GM12891 (cell line): Measurements from ENCODE around the gene RARB. TPM values are rescaled to one million over a fixed set of nuclear protein-coding genes. Genes with fewer than 3 reads are reported as not detected.

Experiments used
- DNase-seq: peaks from one replicate; pipeline ENCODE4 v3.0.0; 2011; ENCODE audit warnings: low spot score; ENCODE audit not compliant: insufficient read length
- FAIRE-seq: peaks from 2 replicates; lab custom pipeline; 2011; peaks lifted over from hg19 to GRCh38; lab: Jason Lieb, UNC
- PAX5 ChIP-seq: IDR thresholded peaks from 2 replicates; pipeline ENCODE4 v1.6.1; 2011; ENCODE audit warnings: low read length, moderate library complexity, mild to moderate bottlenecking; ENCODE audit not compliant: insufficient read depth, severe bottlenecking
- POLR2A ChIP-seq: IDR thresholded peaks from 2 replicates; pipeline ENCODE4 v1.6.1; 2011; ENCODE audit warnings: low read depth, low read length, control low read depth
- POLR2AphosphoS5 ChIP-seq: IDR thresholded peaks from 2 replicates; pipeline ENCODE4 v1.6.1; 2011; ENCODE audit warnings: low read depth, low read length, control low read depth
- POU2F2 ChIP-seq: IDR thresholded peaks from 2 replicates; pipeline ENCODE4 v1.6.1; 2011; ENCODE audit warnings: low read depth, mild to moderate bottlenecking, control low read depth, low read length, moderate library complexity
- SPI1 ChIP-seq: IDR thresholded peaks from 2 replicates; pipeline ENCODE4 v1.6.1; 2011; ENCODE audit warnings: low read depth, low read length, control low read depth
- TAF1 ChIP-seq: IDR thresholded peaks from 2 replicates; pipeline ENCODE4 v1.6.1; 2011; ENCODE audit warnings: low read depth, low read length, control low read depth
- polyA plus RNA-seq: library from polyadenylated mRNA; unstranded; fragments of >200 nt; gene quantifications from one replicate; pipeline ENCODE4 v1.2.1, GENCODE V29; 2012; ENCODE audit warnings: low read depth, missing spikeins, inconsistent platforms; ENCODE audit not compliant: missing spikeins

RARB gene
- not detected for polyA plus RNA-seq

DNA sequence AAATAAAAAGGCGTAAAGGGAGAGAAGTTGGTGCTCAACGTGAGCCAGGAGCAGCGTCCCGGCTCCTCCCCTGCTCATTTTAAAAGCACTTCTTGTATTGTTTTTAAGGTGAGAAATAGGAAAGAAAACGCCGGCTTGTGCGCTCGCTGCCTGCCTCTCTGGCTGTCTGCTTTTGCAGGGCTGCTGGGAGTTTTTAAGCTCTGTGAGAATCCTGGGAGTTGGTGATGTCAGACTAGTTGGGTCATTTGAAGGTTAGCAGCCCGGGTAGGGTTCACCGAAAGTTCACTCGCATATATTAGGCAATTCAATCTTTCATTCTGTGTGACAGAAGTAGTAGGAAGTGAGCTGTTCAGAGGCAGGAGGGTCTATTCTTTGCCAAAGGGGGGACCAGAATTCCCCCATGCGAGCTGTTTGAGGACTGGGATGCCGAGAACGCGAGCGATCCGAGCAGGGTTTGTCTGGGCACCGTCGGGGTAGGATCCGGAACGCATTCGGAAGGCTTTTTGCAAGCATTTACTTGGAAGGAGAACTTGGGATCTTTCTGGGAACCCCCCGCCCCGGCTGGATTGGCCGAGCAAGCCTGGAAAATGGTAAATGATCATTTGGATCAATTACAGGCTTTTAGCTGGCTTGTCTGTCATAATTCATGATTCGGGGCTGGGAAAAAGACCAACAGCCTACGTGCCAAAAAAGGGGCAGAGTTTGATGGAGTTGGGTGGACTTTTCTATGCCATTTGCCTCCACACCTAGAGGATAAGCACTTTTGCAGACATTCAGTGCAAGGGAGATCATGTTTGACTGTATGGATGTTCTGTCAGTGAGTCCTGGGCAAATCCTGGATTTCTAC lies at the start of gene RARB:
TSS of gene RARB (plus strand) at position 322 of the 847 bp plus-strand sequence. CDS start at position 791, 469 bp downstream.
- DNase-seq: no peak
- no peak for TF ChIP-seq POLR2AphosphoS5
- TF ChIP-seq POLR2A: no peak
- no peak for TF ChIP-seq SPI1
- TF ChIP-seq TAF1: no peak
- no peak for TF ChIP-seq POU2F2
- TF ChIP-seq PAX5: no peak
- FAIRE-seq: no peak

DNA sequence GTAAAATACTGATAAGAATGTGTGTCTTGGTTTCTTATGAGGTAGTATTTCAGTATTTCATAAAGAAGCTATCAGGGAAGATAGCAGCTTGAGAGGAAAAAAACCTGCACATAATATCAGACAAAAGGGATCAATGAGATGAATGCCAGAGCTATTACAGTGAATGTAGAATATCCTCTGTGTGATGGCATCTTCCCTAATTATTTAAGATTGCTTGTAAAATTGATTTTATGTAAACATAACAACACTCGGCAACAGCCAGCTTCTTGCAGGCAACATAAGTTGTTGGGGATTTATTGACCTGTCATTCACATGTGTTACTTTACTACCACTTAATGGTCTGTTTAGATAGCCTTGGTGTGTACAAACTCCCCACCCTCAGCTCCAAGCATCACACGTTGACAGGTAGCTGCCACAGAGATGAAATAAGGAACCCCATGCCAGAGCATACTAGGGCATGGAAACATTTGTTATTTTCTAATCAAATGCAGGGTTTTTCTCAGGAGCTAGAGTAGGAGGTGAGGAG lies 49.2 kb upstream of the RARB start:
- FAIRE-seq: no peak
- no peak for TF ChIP-seq PAX5
- no peak for TF ChIP-seq POLR2AphosphoS5
- no peak for TF ChIP-seq POLR2A
- no peak for TF ChIP-seq POU2F2
- TF ChIP-seq SPI1: no peak
- TF ChIP-seq TAF1: no peak
- DNase-seq: no peak

DNA sequence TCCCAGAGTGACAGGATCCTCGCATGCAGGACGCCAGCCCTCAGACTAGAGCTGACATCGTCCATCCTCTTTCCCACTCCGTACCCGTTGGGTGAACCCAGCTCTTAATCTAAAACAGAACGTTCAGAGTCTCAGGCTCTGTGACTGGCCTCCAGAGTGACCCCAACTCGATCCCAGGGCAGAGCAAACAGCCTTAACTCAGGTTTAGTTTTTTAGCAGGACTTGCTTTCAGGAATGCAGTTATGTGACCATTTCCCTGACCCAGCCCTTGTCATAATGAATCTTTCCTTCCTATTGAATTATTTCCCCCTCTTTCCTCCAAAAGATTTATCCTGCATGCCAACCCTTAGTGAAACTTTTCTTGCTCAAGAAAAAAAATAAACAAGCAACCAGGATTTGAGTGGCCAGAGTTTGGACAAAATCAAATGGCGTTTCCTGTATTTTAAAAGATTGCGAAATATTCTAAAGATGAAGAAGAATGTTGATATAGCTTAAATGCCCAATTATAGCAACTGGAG lies 47.8 kb upstream of the RARB start:
- FAIRE-seq (no peak), DNase-seq (no peak)
- no peak for TF ChIP-seq POLR2AphosphoS5

DNA sequence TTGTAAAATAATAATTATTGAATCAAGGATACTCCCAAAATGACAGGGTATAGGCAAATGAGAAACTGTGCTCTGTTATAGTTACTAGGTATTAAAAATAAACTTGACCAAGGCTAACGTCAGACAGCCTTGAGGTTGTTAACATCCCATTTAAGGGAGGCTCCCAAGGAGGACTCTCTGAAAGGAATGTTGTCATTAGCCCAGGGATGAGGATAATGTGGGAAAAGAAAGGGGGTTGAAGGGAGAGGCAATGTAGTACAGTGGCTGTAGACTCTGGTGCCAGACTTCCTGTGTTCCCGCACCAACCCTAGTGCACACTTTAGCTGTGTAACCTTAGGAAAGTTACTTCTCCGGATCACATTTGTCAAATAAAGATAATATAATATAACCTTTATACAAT lies 47.0 kb upstream of the RARB start:
- TF ChIP-seq TAF1: no peak
- no peak for FAIRE-seq
- DNase-seq: no peak

DNA sequence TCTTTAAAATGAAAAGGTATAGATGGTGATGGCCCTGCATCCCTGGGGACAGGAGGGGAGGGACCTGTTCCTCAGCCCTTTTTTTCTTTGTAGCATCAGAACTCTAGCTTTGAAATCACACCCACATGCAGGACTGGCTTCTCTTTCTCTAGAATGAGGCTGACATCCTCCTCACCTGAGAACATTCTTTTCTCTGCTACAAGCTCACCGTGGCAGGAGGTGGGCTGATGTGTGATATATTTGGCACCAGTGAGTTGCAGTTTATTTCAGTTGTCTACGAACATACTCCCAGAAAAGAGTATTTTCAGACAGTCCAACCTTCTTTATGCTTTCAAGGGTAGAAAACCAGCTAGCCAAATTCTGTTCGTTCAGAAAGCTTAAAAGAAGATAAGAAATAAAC lies 43.6 kb upstream of the RARB start:
- FAIRE-seq (no peak), DNase-seq (no peak)
- no peak for TF ChIP-seq POLR2A
- no peak for TF ChIP-seq POU2F2
- TF ChIP-seq PAX5: no peak
- TF ChIP-seq SPI1: no peak
- TF ChIP-seq TAF1: no peak
- TF ChIP-seq POLR2AphosphoS5: no peak

DNA sequence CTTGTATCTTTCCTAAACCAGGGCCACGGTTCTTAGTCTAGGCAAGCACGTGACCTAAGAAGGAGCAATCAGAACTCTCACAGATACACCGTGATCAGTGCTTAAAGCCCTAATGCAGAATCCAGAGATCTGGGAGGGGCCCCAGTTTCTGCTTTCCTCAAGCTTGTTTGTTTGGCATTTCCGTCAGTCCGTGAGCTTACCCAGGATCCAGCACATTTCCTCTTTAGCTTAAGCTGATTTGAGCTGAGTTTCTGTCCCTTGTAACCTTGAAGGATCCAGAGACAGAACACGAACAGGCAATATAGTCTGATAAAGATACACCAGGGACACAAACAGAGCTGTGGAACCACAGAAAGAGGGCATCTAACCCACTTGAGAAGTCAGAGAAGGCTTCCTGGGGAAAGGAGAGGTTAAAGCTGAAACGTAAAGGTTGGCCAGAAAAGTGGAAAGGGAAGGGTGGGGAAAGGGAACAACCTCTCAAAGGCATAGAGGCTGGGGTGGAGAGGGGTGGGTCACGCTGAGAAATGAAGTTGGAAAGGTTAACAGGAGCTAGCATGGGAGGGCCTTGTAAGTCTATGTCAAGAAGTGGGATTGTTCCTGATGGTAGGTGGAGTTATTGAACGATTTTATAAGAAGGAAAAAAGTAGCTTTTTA lies 42.1 kb upstream of the RARB start:
- TF ChIP-seq PAX5: no peak
- TF ChIP-seq POU2F2: no peak
- TF ChIP-seq POLR2A: no peak
- no peak for TF ChIP-seq SPI1
- TF ChIP-seq TAF1: no peak
- TF ChIP-seq POLR2AphosphoS5: no peak
- FAIRE-seq: no peak
- no peak for DNase-seq

DNA sequence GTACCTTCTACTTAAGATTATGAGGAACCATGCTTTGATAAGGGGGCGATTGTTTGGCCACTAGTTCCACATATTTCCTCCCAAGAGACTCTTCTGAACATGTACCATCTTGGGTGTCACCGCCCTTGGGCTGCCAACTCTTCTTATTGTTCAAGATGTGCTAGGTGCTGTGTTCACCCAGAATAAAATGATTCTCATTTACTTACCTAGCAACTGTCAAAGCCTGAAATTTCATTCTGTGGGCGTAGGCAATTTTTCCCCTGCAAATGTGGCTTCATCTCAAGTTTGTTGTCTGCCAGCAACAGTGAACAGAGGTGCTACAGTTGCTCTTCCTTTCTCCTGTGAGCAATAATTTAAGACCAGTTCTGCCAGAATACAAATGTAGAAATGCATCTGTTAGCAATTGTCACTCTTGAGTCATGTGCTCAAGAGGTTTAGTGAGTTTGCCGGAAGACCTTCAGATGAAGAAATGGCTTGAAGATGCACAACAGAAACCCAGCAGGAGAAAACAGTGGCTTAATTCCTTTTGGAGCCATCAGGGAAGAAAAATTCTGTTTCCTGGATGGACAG lies 41.3 kb upstream of the RARB start:
- DNase-seq (no peak), FAIRE-seq (no peak)
- no peak for TF ChIP-seq POLR2AphosphoS5
- TF ChIP-seq POU2F2: no peak

DNA sequence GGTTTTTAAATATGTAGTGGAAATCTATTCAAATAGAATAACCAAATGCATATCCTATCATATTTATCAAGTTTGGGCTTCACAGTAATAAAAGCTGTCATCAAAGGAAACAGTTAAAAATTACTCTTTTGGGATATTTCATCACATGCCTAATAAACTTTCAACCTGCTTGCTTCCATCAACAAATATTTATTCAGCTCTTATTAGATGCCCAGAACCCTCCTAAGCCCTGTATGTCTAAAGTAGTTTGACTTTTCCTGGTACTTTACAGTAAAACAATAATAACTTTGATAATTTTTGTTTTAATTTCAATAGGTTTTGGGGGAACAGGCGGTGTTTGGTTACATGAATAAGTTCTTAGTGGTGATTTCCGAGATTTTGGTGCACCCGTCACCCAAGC lies 37.5 kb upstream of the RARB start:
- no peak for DNase-seq
- TF ChIP-seq POLR2AphosphoS5 (no peak), POLR2A (no peak), PAX5 (no peak), TAF1 (no peak)
- FAIRE-seq: no peak

DNA sequence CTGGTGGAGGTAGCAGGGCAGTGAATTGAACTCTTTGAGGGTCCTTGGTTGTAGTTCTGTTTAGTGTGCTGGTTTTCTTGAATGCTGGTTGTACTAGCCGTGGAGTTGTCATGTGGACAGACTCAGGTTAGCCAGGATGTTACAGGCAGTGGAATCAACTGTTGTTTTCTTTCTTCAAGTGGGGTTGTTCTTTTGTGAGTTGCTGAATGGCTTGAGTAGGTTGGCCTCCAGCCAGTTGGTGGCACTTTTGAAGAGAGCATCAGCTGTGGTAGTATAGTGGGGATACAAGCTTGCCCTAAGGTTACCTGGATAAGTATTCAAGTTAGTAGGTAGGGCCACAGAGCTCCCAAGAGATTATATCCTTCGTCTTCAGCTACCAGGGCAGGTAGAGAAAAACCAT lies 31.8 kb upstream of the RARB start:
- FAIRE-seq: no peak

DNA sequence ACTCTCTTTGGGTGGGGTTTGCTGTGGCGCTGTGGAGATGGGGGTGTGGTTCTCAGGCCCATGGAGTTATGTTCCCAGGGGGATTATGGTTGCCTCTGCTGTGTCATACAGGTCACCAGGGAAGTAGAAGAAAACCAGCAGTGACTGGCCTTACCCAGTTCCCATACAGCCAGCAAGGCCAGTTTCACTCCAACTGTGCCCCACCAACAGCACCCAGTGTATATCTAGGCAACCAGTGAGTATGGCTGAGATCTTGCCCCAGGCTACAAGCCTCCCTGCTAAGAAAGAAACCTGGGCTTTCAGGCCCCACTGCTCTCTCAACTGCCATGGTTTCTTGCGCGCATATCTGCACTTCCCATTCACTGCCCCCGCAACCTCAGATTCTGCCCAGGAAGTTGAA lies 31.4 kb upstream of the RARB start:
- FAIRE-seq: no peak

More for the DNA sequence above, 31.8 kb upstream of the RARB start:
- no peak for DNase-seq
- no peak for TF ChIP-seq TAF1
- no peak for TF ChIP-seq POLR2AphosphoS5

More for the DNA sequence above, 31.4 kb upstream of the RARB start:
- TF ChIP-seq POU2F2 (no peak), SPI1 (no peak), POLR2AphosphoS5 (no peak), PAX5 (no peak), POLR2A (no peak), TAF1 (no peak)
- no peak for DNase-seq
